Osteoblast (primary cell): Measurements from ENCODE around the gene PSMD11. TPM values are rescaled to one million over a fixed set of nuclear protein-coding genes. Genes with fewer than 3 reads are reported as not detected.

Experiments used
- DNase-seq: peaks from one replicate; pipeline ENCODE4 v3.0.0; 2011; ENCODE audit warnings: low spot score, mixed read lengths; ENCODE audit not compliant: insufficient read length; ENCODE audit errors: missing footprints
- H2AFZ ChIP-seq: 2 replicates; pipeline ENCODE4 v1.6.0; 2011; ENCODE audit warnings: mild to moderate bottlenecking, low read length
- H3K27ac ChIP-seq: 2 replicates; pipeline ENCODE4 v1.5.1; 2011; ENCODE audit warnings: mild to moderate bottlenecking, low read depth, low read length, moderate library complexity
- H3K27me3 ChIP-seq: 2 replicates; pipeline ENCODE4 v1.6.0; 2012; ENCODE audit warnings: mild to moderate bottlenecking, control low read depth, inconsistent platforms, low read length, moderate library complexity; ENCODE audit not compliant: insufficient read depth
- H3K36me3 ChIP-seq: 2 replicates; pipeline ENCODE4 v1.5.1; 2011; ENCODE audit warnings: mild to moderate bottlenecking, low read length, control low read depth, moderate library complexity; ENCODE audit not compliant: insufficient read depth
- H3K4me1 ChIP-seq: 2 replicates; pipeline ENCODE4 v1.5.1; 2011; ENCODE audit warnings: mild to moderate bottlenecking, low read length, control low read depth, moderate library complexity; ENCODE audit not compliant: insufficient read depth
- H3K4me2 ChIP-seq: 2 replicates; pipeline ENCODE4 v1.6.0; 2011; ENCODE audit warnings: mild to moderate bottlenecking, low read length; ENCODE audit not compliant: insufficient read depth
- H3K4me3 ChIP-seq: fragments of 200-600 bp; sonication (generic); 3 replicates; pipeline ENCODE4 v1.5.1; 2012; ENCODE audit warnings: mild to moderate bottlenecking, low read length, inconsistent platforms; ENCODE audit not compliant: insufficient read depth
- H3K79me2 ChIP-seq: 2 replicates; pipeline ENCODE4 v1.6.0; 2012; ENCODE audit warnings: mild to moderate bottlenecking, low read length, control low read depth, inconsistent platforms; ENCODE audit not compliant: insufficient read depth
- H3K9me3 ChIP-seq: 2 replicates; pipeline ENCODE4 v1.5.1; 2011; ENCODE audit warnings: low read depth, low read length, control low read depth
- H4K20me1 ChIP-seq: 2 replicates; pipeline ENCODE4 v1.6.0; 2012; ENCODE audit warnings: mild to moderate bottlenecking, low read length, control low read depth; ENCODE audit not compliant: insufficient read depth
- total RNA-seq: library from RNA; depleted of rRNA; stranded (reverse); fragments of >200 nt; gene quantifications from 2 replicates; pipeline ENCODE4 v1.2.3, GENCODE V29; 2012
- TF ChIP-seq, protein P1 (sequence below): IDR thresholded peaks from 2 replicates; pipeline ENCODE4 v1.5.1; 2011; ENCODE audit warnings: mild to moderate bottlenecking, low read depth, low read length, moderate library complexity; ENCODE audit errors: extremely low read depth

Gene PSMD11
- total RNA-seq, 1 donor, result 61.2 TPM

- peak; percentile 99 for DNase-seq
- H3K9me3 ChIP-seq, result no peaks in the 10 kb centered on the region
- H3K4me1 ChIP-seq, result peaks cover 30% of the 10 kb centered on the region
- peak overlapping the region; percentile 68 for H3K4me2 ChIP-seq
- TF ChIP-seq, protein P1, sequence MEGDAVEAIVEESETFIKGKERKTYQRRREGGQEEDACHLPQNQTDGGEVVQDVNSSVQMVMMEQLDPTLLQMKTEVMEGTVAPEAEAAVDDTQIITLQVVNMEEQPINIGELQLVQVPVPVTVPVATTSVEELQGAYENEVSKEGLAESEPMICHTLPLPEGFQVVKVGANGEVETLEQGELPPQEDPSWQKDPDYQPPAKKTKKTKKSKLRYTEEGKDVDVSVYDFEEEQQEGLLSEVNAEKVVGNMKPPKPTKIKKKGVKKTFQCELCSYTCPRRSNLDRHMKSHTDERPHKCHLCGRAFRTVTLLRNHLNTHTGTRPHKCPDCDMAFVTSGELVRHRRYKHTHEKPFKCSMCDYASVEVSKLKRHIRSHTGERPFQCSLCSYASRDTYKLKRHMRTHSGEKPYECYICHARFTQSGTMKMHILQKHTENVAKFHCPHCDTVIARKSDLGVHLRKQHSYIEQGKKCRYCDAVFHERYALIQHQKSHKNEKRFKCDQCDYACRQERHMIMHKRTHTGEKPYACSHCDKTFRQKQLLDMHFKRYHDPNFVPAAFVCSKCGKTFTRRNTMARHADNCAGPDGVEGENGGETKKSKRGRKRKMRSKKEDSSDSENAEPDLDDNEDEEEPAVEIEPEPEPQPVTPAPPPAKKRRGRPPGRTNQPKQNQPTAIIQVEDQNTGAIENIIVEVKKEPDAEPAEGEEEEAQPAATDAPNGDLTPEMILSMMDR, result no peak
- no peaks in the 10 kb centered on the region for H3K79me2 ChIP-seq
- H3K36me3 ChIP-seq, result no peaks in the 10 kb centered on the region
- H2AFZ ChIP-seq, result peak overlapping the region; percentile 79
- H4K20me1 ChIP-seq, result no peaks in the 10 kb centered on the region
- peak overlapping the region; percentile 39 for H3K4me3 ChIP-seq
- H3K27me3 ChIP-seq, result no peaks in the 10 kb centered on the region
- peak overlapping the region; percentile 64 for H3K27ac ChIP-seq
Observed at GRCh38 chr17:32496395-32497073, 52.2 kb downstream of the PSMD11 start.

DNA sequence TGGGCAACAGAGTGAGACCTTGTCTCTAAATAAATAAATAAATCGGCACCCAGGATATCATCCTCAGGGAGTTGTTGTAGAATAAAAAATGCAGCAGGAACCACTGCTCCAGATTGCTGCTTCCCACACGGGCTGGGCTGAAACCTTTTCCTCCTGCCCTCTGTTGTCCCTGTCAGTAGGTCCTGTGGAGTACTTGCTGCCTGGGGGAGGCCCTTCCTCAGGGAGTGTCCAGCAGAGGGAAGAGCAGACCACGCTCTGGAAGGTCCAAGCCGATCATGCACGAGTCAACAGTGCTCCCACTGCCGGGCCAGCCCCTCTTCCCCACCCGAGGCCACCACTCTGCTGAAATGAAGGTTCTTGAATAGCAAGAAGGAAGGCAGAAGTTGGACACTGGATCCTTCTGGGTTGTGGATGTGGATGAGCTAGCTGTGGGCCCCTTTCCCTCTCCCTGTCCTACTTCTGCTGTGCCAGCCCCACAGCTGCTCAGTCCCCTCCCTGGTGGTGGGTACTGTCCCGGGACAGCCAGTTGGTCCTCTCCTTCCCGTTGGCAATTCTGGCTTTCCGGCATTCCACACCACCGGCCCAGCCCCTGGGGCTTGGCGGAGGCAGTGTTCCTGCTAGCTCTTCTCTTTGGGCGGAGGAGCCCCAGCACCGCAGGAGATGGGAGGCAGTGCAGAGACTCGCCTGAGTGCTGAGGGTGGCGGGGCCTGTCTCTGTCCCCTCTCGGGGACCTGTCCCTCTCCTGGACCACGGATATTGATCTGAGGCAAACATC, 53.3 kb downstream of the PSMD11 start:
- peak overlapping the region; percentile 64 for H3K27ac ChIP-seq

DNA sequence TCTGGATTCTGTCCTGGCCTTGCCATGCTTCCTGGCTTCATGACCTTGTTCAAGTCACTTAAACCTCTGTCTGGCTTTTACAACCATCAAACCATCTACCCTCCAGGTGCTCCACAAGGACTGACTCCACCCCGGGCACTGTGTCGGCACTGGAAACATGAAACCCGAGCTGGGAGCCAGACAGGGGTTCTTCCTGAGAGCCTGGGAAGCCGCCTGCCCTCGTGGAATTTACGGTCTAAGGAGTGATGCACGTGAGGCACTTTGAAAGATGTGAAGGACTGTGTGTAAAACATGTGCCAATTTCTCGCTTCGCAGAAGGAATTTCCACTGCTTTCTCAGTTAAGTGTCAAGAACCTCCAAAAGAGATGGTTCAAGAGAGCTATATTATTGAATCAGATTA, 54.1 kb downstream of the PSMD11 start:
- peaks cover 28% of the 10 kb centered on the region for H3K4me1 ChIP-seq
- TF ChIP-seq, protein P1, result no peak
- no peak overlapping the region for H3K4me2 ChIP-seq
- H3K4me3 ChIP-seq, result no peak overlapping the region
- H3K27me3 ChIP-seq, result no peaks in the 10 kb centered on the region
- no peaks in the 10 kb centered on the region for H3K9me3 ChIP-seq
- no peak overlapping the region for H3K27ac ChIP-seq
- no peak for DNase-seq
- no peaks in the 10 kb centered on the region for H4K20me1 ChIP-seq
- H2AFZ ChIP-seq, result no peak overlapping the region
- no peaks in the 10 kb centered on the region for H3K79me2 ChIP-seq
- H3K36me3 ChIP-seq, result no peaks in the 10 kb centered on the region

More for the DNA sequence above, 53.3 kb downstream of the PSMD11 start:
- TF ChIP-seq, protein P1, result peak; percentile 8
- Histone ChIP-seq H3K27me3 (no peaks in the 10 kb centered on the region), H4K20me1 (no peaks in the 10 kb centered on the region), H3K4me3 (no peak overlapping the region), H3K9me3 (no peaks in the 10 kb centered on the region), H3K79me2 (no peaks in the 10 kb centered on the region), H3K4me2 (peak overlapping the region; percentile 68), H3K36me3 (no peaks in the 10 kb centered on the region), H2AFZ (peak overlapping the region; percentile 25), H3K4me1 (peaks cover 23% of the 10 kb centered on the region)
- DNase-seq, result peak; percentile 81

GRCh38 chr17:32502013-32502412, 57.7 kb downstream of the PSMD11 start:
- no peak for DNase-seq
- H3K27me3 ChIP-seq, result no peaks in the 10 kb centered on the region
- no peak overlapping the region for H3K27ac ChIP-seq
- no peak overlapping the region for H3K4me3 ChIP-seq
- no peak overlapping the region for H3K4me2 ChIP-seq
- peaks cover 28% of the 10 kb centered on the region for H3K4me1 ChIP-seq
- H3K36me3 ChIP-seq, result no peaks in the 10 kb centered on the region
- no peaks in the 10 kb centered on the region for H4K20me1 ChIP-seq
- H3K9me3 ChIP-seq, result no peaks in the 10 kb centered on the region
- H3K79me2 ChIP-seq, result no peaks in the 10 kb centered on the region
- TF ChIP-seq, protein P1, result no peak
- H2AFZ ChIP-seq, result no peak overlapping the region
